SIG-M5 treated with dmso at 0.1 percent for 504 hours (cell line): Measurements from ENCODE around the gene PINK1.

Source experiments
- DNase-seq: peaks from one replicate; lab custom pipeline; 2025; ENCODE audit not compliant: unreplicated experiment; lab: John Stamatoyannopoulos, UW

Gene PINK1

GRCh38 chr1:20610970-20611369, 22.3 kb upstream of the PINK1 start:
- DNase-seq = no peak

- DNase-seq = no peak
Measured at GRCh38 chr1:20611652-20612051, 21.6 kb upstream of the PINK1 start.

- no peak for DNase-seq
Measured at GRCh38 chr1:20612221-20612746, 21.0 kb upstream of the PINK1 start.

- DNase-seq = no peak
Measured at GRCh38 chr1:20614131-20614579, 19.1 kb upstream of the PINK1 start.

GRCh38 chr1:20615946-20616846, 17.1 kb upstream of the PINK1 start:
- no peak for DNase-seq

GRCh38 chr1:20616847-20617487, 16.3 kb upstream of the PINK1 start:
- DNase-seq = no peak

GRCh38 chr1:20618550-20618949, 14.7 kb upstream of the PINK1 start:
- no peak for DNase-seq

- no peak for DNase-seq
Measured at GRCh38 chr1:20619999-20620398, 13.3 kb upstream of the PINK1 start.

GRCh38 chr1:20621012-20621411, 12.2 kb upstream of the PINK1 start:
- no peak for DNase-seq

GRCh38 chr1:20624709-20625108, 8.5 kb upstream of the PINK1 start:
- no peak for DNase-seq

- DNase-seq = no peak
Measured at GRCh38 chr1:20625176-20626097, 7.8 kb upstream of the PINK1 start.

- DNase-seq = no peak
Measured at GRCh38 chr1:20626098-20626427, 7.2 kb upstream of the PINK1 start.

- no peak for DNase-seq
Measured at GRCh38 chr1:20626524-20626923, 6.7 kb upstream of the PINK1 start.

- no peak for DNase-seq
Measured at GRCh38 chr1:20630729-20631128, 2.5 kb upstream of the PINK1 start.

- DNase-seq = no peak
Measured at GRCh38 chr1:20632386-20632785, 872 bp upstream of the PINK1 start.

GRCh38 chr1:20634065-20634593, 871 bp downstream of the PINK1 start:
- no peak for DNase-seq

- peak; percentile 16 for DNase-seq
Measured at GRCh38 chr1:20634594-20635084, 1.4 kb downstream of the PINK1 start.

GRCh38 chr1:20636785-20637347, 3.6 kb downstream of the PINK1 start:
- no peak for DNase-seq

- DNase-seq = peak; percentile 62
Measured at GRCh38 chr1:20640183-20640597, 6.9 kb downstream of the PINK1 start.

GRCh38 chr1:20641975-20642374, 8.7 kb downstream of the PINK1 start:
- DNase-seq = no peak
